SJSA1 (cell line): ENCODE measurements around the gene NTN4. TPM values are rescaled to one million over a fixed set of nuclear protein-coding genes. Genes with fewer than 3 reads are reported as not detected.
A peak's percentile ranks its signal among the peaks of the same experiment; 100 is the strongest.
"Not testable (repeated sequence)": the region's sequence is repeated elsewhere in the genome, so short reads cannot be mapped to it uniquely, and the experiment has no call there.

Experiments used
- DNase-seq, 2 experiments: peaks; one replicate each; pipeline ENCODE4 v3.0.0-alpha.2; 2015 to 2020; ENCODE audit warnings: low spot score in 2 of 2, low read depth in 1 of 2
- H3K27ac ChIP-seq: fragments of 250-450 bp; sonication (Bioruptor Pico); 2 replicates; pipeline ENCODE4 v1.5.1; 2020; ENCODE audit warnings: mild to moderate bottlenecking, moderate library complexity
- H3K27me3 ChIP-seq: fragments of 250-450 bp; sonication (Bioruptor Pico); replicated peaks from 2 replicates; pipeline ENCODE4 v1.5.1; 2020; ENCODE audit warnings: mild to moderate bottlenecking, moderate library complexity
- H3K36me3 ChIP-seq: fragments of 250-450 bp; sonication (Bioruptor Pico); 2 replicates; pipeline ENCODE4 v1.5.1; 2020; ENCODE audit warnings: mild to moderate bottlenecking
- H3K4me1 ChIP-seq: fragments of 250-450 bp; sonication (Bioruptor Pico); replicated peaks from 2 replicates; pipeline ENCODE4 v1.6.1; 2021; ENCODE audit warnings: mild to moderate bottlenecking
- H3K4me3 ChIP-seq: fragments of 250-450 bp; sonication (Bioruptor Pico); 2 replicates; pipeline ENCODE4 v1.5.1; 2020; ENCODE audit warnings: mild to moderate bottlenecking
- H3K9me3 ChIP-seq: fragments of 250-450 bp; sonication (Bioruptor Pico); replicated peaks from 2 replicates; pipeline ENCODE4 v1.5.1; 2020; ENCODE audit warnings: mild to moderate bottlenecking
- total RNA-seq: library from RNA; depleted of rRNA; stranded (reverse); fragments of >200 nt; shearing (Covaris generic); gene quantifications from 2 replicates; pipeline ENCODE4 v1.2.3, GENCODE V29; 2014

The NTN4 gene
- total RNA-seq, 1 experiment from 2014 or later = 59.5 TPM

GRCh38 chr12:95701275-95701674 lies 89.3 kb downstream of the NTN4 start:
- Histone ChIP-seq H3K4me3 (no peak overlapping the region), H3K27ac (peak overlapping the region; percentile 83), H3K27me3 (no peaks in the 10 kb centered on the region), H3K4me1 (peaks cover 63% of the 10 kb centered on the region), H3K9me3 (no peaks in the 10 kb centered on the region), H3K36me3 (peaks cover 10% of the 10 kb centered on the region)
- DNase-seq = peak in 1 of 2 experiments; percentile 74

GRCh38 chr12:95700316-95700785 lies 90.2 kb downstream of the NTN4 start:
- H3K36me3 ChIP-seq = peaks cover 7% of the 10 kb centered on the region

GRCh38 chr12:95699579-95699978 lies 91.0 kb downstream of the NTN4 start:
- no peak overlapping the region for H3K4me3 ChIP-seq
- peaks cover 48% of the 10 kb centered on the region for H3K4me1 ChIP-seq
- no peaks in the 10 kb centered on the region for H3K27me3 ChIP-seq
- no peak for DNase-seq
- H3K27ac ChIP-seq = peak overlapping the region; percentile 83; the same call in 1 of the 2 replicates
- peaks cover 6% of the 10 kb centered on the region; the same call in 1 of the 2 replicates for H3K36me3 ChIP-seq
- H3K9me3 ChIP-seq = no peaks in the 10 kb centered on the region

More at GRCh38 chr12:95700316-95700785, 90.2 kb downstream of the NTN4 start:
- peak overlapping the region; percentile 83 for H3K27ac ChIP-seq
- H3K9me3 ChIP-seq = no peaks in the 10 kb centered on the region
- peaks cover 54% of the 10 kb centered on the region for H3K4me1 ChIP-seq
- DNase-seq = peak; percentile 50 to 75
- H3K27me3 ChIP-seq = no peaks in the 10 kb centered on the region
- H3K4me3 ChIP-seq = no peak overlapping the region

GRCh38 chr12:95694136-95694535 lies 96.4 kb downstream of the NTN4 start:
- no peak overlapping the region for H3K27ac ChIP-seq
- H3K4me1 ChIP-seq = peaks cover 2% of the 10 kb centered on the region; the same call in 1 of the 2 replicates
- peaks cover 3% of the 10 kb centered on the region; the same call in 1 of the 2 replicates for H3K36me3 ChIP-seq
- no peak overlapping the region for H3K4me3 ChIP-seq
- no peaks in the 10 kb centered on the region for H3K9me3 ChIP-seq
- no peaks in the 10 kb centered on the region for H3K27me3 ChIP-seq
- DNase-seq = no peak

DNA sequence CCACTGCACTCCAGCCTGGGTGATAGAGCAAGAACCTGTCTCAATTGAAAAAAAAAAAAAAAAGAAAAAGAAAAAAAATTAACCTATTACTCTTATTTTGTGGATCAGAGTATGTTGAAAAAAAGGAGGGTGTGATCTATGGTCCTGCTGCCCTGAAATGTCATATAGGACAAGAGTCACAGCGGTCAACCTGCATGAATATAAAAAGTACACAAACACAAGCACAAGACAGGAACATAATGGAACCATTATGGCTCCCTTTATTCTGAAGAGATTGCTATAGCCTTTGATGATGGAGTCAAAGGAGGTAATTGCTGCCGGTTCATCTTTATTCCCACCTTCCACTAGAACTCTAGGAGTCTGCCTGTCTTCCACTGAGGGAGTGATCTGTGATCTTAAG lies 96.9 kb downstream of the NTN4 start:
- no peaks in the 10 kb centered on the region for H3K4me1 ChIP-seq
- H3K27ac ChIP-seq = no peak overlapping the region
- H3K36me3 ChIP-seq = peaks cover 3% of the 10 kb centered on the region; the same call in 1 of the 2 replicates
- no peak overlapping the region for H3K4me3 ChIP-seq
- no peaks in the 10 kb centered on the region for H3K27me3 ChIP-seq
- no peak for DNase-seq
- no peaks in the 10 kb centered on the region for H3K9me3 ChIP-seq

DNA sequence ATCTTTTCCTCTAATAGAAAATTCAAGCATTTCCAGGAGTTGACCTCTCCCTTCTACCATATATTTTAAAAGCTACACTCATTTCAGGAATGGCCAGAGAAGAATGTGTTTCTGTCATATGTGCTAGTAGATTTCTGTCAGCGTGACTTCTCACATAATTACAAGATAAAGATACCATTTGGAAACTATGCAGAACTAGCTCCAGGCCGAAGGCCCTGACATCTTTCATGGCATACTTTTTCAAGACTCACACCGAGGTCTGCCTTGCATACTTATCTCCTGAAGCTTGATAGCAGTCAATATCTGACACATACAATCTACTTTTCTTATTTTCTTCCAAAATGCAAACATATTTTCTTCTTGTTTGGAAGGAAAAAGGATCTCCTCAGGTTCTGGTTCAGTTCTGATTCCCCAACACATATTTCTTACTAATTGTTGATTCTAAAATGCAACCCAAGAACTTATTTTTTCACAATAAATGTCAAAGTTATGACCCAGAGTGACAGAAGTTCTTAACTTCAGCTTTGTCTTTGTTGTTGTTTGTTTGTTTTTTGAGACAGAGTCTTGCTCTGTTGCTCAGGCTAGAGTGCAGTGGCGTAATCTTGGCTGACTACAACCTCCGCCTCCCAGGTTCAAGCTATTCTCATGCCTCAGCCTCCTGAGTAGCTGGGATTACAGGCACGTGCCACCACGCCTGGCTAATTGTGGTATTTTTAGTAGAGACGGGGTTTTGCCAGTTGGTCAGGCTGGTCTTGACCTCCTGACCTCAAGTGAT lies 99.5 kb downstream of the NTN4 start:
- Histone ChIP-seq H3K9me3 (no peaks in the 10 kb centered on the region), H3K27me3 (no peaks in the 10 kb centered on the region), H3K36me3 (peaks cover 3% of the 10 kb centered on the region; the same call in 1 of the 2 replicates), H3K27ac (no peak overlapping the region), H3K4me3 (no peak overlapping the region), H3K4me1 (no peaks in the 10 kb centered on the region)
- DNase-seq = no peak

- Histone ChIP-seq H3K4me1 (no peaks in the 10 kb centered on the region), H3K9me3 (no peaks in the 10 kb centered on the region), H3K36me3 (peaks cover 8% of the 10 kb centered on the region; the same call in 1 of the 2 replicates), H3K4me3 (no peak overlapping the region), H3K27me3 (no peaks in the 10 kb centered on the region), H3K27ac (no peak overlapping the region)
- DNase-seq = no peak
Measured at GRCh38 chr12:95687937-95688336, 102.6 kb downstream of the NTN4 start.

GRCh38 chr12:95683418-95683817 lies 107.1 kb downstream of the NTN4 start:
- Histone ChIP-seq H3K27me3 (no peaks in the 10 kb centered on the region), H3K4me1 (no peaks in the 10 kb centered on the region), H3K9me3 (no peaks in the 10 kb centered on the region), H3K27ac (no peak overlapping the region), H3K4me3 (no peak overlapping the region), H3K36me3 (peaks cover 12% of the 10 kb centered on the region)
- no peak for DNase-seq

GRCh38 chr12:95681210-95681765 lies 109.3 kb downstream of the NTN4 start:
- Histone ChIP-seq H3K36me3 (peaks cover 12% of the 10 kb centered on the region), H3K4me3 (no peak overlapping the region)

DNA sequence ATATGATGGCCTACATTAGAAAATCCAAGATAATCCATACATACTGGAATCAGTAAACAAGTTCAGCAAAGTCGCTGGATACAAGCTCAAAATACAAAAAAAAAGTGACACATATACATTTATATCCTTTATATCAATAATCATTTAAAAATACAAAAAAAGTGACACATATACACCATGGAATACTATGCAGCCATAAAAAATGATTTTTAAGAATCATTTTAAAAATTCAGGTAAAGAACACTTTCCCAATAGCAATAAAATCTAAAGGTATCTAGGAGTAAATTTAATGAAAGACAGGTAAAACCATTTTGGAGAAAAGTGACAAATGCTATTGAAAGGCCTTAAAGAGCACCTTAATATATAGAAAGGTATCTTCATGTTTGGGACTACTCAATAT lies 111.9 kb downstream of the NTN4 start:
- Histone ChIP-seq H3K27me3 (no peaks in the 10 kb centered on the region), H3K9me3 (no peaks in the 10 kb centered on the region), H3K4me1 (peaks cover 17% of the 10 kb centered on the region; the same call in 1 of the 2 replicates), H3K36me3 (peaks cover 12% of the 10 kb centered on the region), H3K4me3 (no peak overlapping the region), H3K27ac (no peak overlapping the region)
- no peak for DNase-seq

More at GRCh38 chr12:95681210-95681765, 109.3 kb downstream of the NTN4 start:
- no peak overlapping the region for H3K27ac ChIP-seq
- no peak for DNase-seq
- H3K27me3 ChIP-seq = no peaks in the 10 kb centered on the region
- no peaks in the 10 kb centered on the region for H3K9me3 ChIP-seq
- H3K4me1 ChIP-seq = no peaks in the 10 kb centered on the region

DNA sequence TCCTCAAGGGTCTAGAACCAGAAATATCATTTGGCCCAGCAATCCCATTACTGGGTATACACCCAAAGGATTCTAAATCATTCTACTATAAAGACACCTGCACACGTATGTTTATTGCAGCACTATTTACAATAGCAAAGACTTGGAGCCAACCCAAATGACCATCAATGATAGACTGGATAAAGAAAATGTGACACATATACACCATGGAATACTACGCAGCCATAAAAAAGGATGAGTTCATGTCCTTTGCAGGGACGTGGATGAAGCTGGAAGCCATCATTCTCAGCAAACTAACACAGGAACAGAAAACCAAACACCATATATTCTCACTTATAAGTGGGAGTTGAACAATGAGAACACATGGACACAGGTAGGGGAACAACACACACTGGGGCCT lies 112.8 kb downstream of the NTN4 start:
- H3K36me3 ChIP-seq = not testable (repeated sequence)

GRCh38 chr12:95674631-95675030 lies 115.9 kb downstream of the NTN4 start:
- DNase-seq = peak in 1 of 2 experiments; percentile 9
- H3K36me3 ChIP-seq = peaks cover 3% of the 10 kb centered on the region; the same call in 1 of the 2 replicates

More for the DNA sequence above, 112.8 kb downstream of the NTN4 start:
- H3K4me1 ChIP-seq = peaks cover 17% of the 10 kb centered on the region; the same call in 1 of the 2 replicates
- DNase-seq, H3K27me3 ChIP-seq, H3K4me3 ChIP-seq, H3K27ac ChIP-seq, H3K9me3 ChIP-seq: not testable (repeated sequence)

DNA sequence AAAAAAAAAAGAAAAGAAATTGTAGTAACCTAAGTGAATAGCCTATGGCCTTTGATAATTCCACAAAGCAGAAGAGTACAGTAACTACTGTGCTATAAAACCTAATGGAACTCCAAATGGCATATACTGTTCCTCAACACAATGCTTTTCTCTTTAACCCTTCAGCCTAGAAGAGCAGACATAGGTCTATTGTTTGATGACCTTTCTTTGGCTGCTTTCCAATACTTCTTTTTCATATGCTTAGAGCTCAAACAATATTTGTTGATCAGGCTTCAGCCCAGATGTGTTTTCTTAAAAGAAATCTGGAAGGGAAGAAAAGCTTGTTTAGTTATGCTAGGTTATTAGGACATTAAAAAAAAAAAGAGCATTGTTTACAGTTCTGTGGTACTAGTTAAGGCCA lies 116.4 kb downstream of the NTN4 start:
- Histone ChIP-seq H3K4me1 (peaks cover 17% of the 10 kb centered on the region; the same call in 1 of the 2 replicates), H3K27ac (no peak overlapping the region), H3K9me3 (no peaks in the 10 kb centered on the region), H3K36me3 (peaks cover under 1% of the 10 kb centered on the region; the same call in 1 of the 2 replicates), H3K27me3 (no peaks in the 10 kb centered on the region), H3K4me3 (no peak overlapping the region)
- DNase-seq = no peak

More at GRCh38 chr12:95674631-95675030, 115.9 kb downstream of the NTN4 start:
- no peaks in the 10 kb centered on the region for H3K9me3 ChIP-seq
- H3K27me3 ChIP-seq = no peaks in the 10 kb centered on the region
- no peak overlapping the region for H3K27ac ChIP-seq
- H3K4me1 ChIP-seq = peaks cover 17% of the 10 kb centered on the region; the same call in 1 of the 2 replicates
- no peak overlapping the region for H3K4me3 ChIP-seq

- Histone ChIP-seq H3K36me3 (no peaks in the 10 kb centered on the region; the same call in 1 of the 2 replicates), H3K27ac (no peak overlapping the region), H3K4me1 (peaks cover 17% of the 10 kb centered on the region; the same call in 1 of the 2 replicates), H3K27me3 (no peaks in the 10 kb centered on the region), H3K9me3 (no peaks in the 10 kb centered on the region), H3K4me3 (no peak overlapping the region)
- no peak for DNase-seq
Measured at GRCh38 chr12:95673576-95673975, 117.0 kb downstream of the NTN4 start.
